Measurements from ENCODE around the gene NADK2. TPM values are rescaled to one million over a fixed set of nuclear protein-coding genes. Genes with fewer than 3 reads are reported as not detected.

NADK2 gene
- total and polyA plus RNA-seq, 10 of the 15 experiments (the other 5 are each of a cell fraction or from before 2014, with no cell fraction given), result 2.4 to 9.0 (median 6.3) TPM

GRCh38 chr5:36170832-36171424 lies 70.8 kb downstream of the NADK2 start:
- POLR2A ChIA-PET, result interaction anchor here (0.6 kb wide), 1 partner anchor 10 kb away, joined by 4 read pairs; no protein-coding TSS in a partner anchor
- RAD21 ChIA-PET (ENCODE audit: unreplicated experiment), result no interaction called here
- no peak overlapping the region for H3K4me3 ChIP-seq
- 91% methylated on average over 5 of the region's 5 CpGs for WGBS (ENCODE audit: insufficient coverage, insufficient replicate concordance, low lambda C conversion rate, missing lambda C conversion rate)
- H4K20me1 ChIP-seq (ENCODE audit: control insufficient read depth, insufficient read depth), result no peaks in the 10 kb centered on the region
- intact Hi-C loops (cut with micrococcal nuclease; ENCODE audit: unreplicated experiment), result no loop called here
- H3K4me2 ChIP-seq (ENCODE audit: control insufficient read depth, insufficient read depth), result no peak overlapping the region
- CTCF ChIA-PET, result interaction anchor here (0.8 kb wide), 1 partner anchor 218 kb away, joined by 3 read pairs; no protein-coding TSS in a partner anchor
- H2AFZ ChIP-seq (ENCODE audit: control insufficient read depth, low read depth, low read length), result no peak overlapping the region
- no peak for TF ChIP-seq HCFC1 (IDR thresholded peaks at IDR 0.05; ENCODE audit: low read length)
- no peak for TF ChIP-seq SIX5 (IDR thresholded peaks at IDR 0.05; ENCODE audit: low read depth, low read length, severe bottlenecking)
- TF ChIP-seq YY1 (IDR thresholded peaks at IDR 0.05; ENCODE audit: low read depth, low read length), result no peak
- TF ChIP-seq GATAD2B (conservative IDR thresholded peaks at IDR 0.05; ENCODE audit: low read depth), result no peak
- no peak for TF ChIP-seq IKZF2 (IDR thresholded peaks at IDR 0.05)
- no peak for TF ChIP-seq MTA2 (IDR thresholded peaks at IDR 0.05; ENCODE audit: low read depth)
- H3K36me3 ChIP-seq (ENCODE audit: control insufficient read depth in 2 of 2, insufficient read depth in 2 of 2, low read length in 1 of 2), result peaks cover 6 to 28% of the 10 kb centered on the region in 2 experiments
- in situ Hi-C loops (cut with MboI), result loop anchor here (10.0 kb wide), 1 partner anchor 524 kb away; no protein-coding TSS in a partner anchor
- DNase-seq (ENCODE audit: low read depth, low spot score) (no peak), ATAC-seq (no peak), FAIRE-seq (no peak)
- SMC1A ChIA-PET (ENCODE audit: uncharacterized antibody, unreplicated experiment), result interaction anchor here (0.9 kb wide), 1 partner anchor 69 kb away, joined by 3 read pairs; no protein-coding TSS in a partner anchor
- no peaks in the 10 kb centered on the region for H3K9me3 ChIP-seq (replicated peaks; ENCODE audit: control insufficient read depth, insufficient read depth, low read length)
- H3K27ac ChIP-seq (ENCODE audit: control insufficient read depth, insufficient read depth), result no peak overlapping the region
- no peaks in the 10 kb centered on the region for H3K27me3 ChIP-seq (replicated peaks in 1 of 2; ENCODE audit: control insufficient read depth in 2 of 2, insufficient read depth in 2 of 2, low read length in 1 of 2)
- H3K4me1 ChIP-seq (ENCODE audit: control insufficient read depth, insufficient read depth, low read length), result no peaks in the 10 kb centered on the region
- no peaks in the 10 kb centered on the region for H3K79me2 ChIP-seq (ENCODE audit: control insufficient read depth, insufficient read depth, low read length)
- no peak overlapping the region for H3K9ac ChIP-seq (ENCODE audit: control insufficient read depth, insufficient read depth, low read length)
- no TSS peak for BruUV-seq (replicated peaks)

GRCh38 chr5:36168737-36169136 lies 73.0 kb downstream of the NADK2 start:
- SMC1A ChIA-PET (ENCODE audit: uncharacterized antibody, unreplicated experiment), result interaction anchor here (2.0 kb wide), 1 partner anchor 18 kb away, joined by 8 read pairs; the partner anchor contains the start of gene LMBRD2
- FAIRE-seq (no peak), DNase-seq (ENCODE audit: low read depth, low spot score) (no peak), ATAC-seq (no peak)
- Histone ChIP-seq H3K27me3 (replicated peaks in 1 of 2; ENCODE audit: control insufficient read depth in 2 of 2, insufficient read depth in 2 of 2, low read length in 1 of 2) (no peaks in the 10 kb centered on the region), H3K9me3 (replicated peaks; ENCODE audit: control insufficient read depth, insufficient read depth, low read length) (no peaks in the 10 kb centered on the region), H3K4me3 (no peak overlapping the region), H3K4me1 (ENCODE audit: control insufficient read depth, insufficient read depth, low read length) (no peaks in the 10 kb centered on the region), H3K36me3 (ENCODE audit: control insufficient read depth in 2 of 2, insufficient read depth in 2 of 2, low read length in 1 of 2) (peaks cover 6 to 25% of the 10 kb centered on the region in 2 experiments), H3K9ac (ENCODE audit: control insufficient read depth, insufficient read depth, low read length) (no peak overlapping the region), H3K79me2 (ENCODE audit: control insufficient read depth, insufficient read depth, low read length) (no peaks in the 10 kb centered on the region), H2AFZ (ENCODE audit: control insufficient read depth, low read depth, low read length) (no peak overlapping the region), H3K4me2 (ENCODE audit: control insufficient read depth, insufficient read depth) (no peak overlapping the region), H3K27ac (ENCODE audit: control insufficient read depth, insufficient read depth) (no peak overlapping the region), H4K20me1 (ENCODE audit: control insufficient read depth, insufficient read depth) (no peaks in the 10 kb centered on the region)
- 97% methylated on average over 4 of the region's 4 CpGs for WGBS (ENCODE audit: insufficient coverage, insufficient replicate concordance, low lambda C conversion rate, missing lambda C conversion rate)
- CTCF ChIA-PET, result no interaction called here
- RAD21 ChIA-PET (ENCODE audit: unreplicated experiment), result no interaction called here
- POLR2A ChIA-PET, result interaction anchor here (0.7 kb wide), 1 partner anchor 16 kb away, joined by 5 read pairs; no protein-coding TSS in a partner anchor
- in situ Hi-C loops (cut with MboI), result loop anchor here (10.0 kb wide), 1 partner anchor 56 kb away; no protein-coding TSS in a partner anchor
- BruUV-seq (replicated peaks), result no TSS peak
- intact Hi-C loops (cut with micrococcal nuclease; ENCODE audit: unreplicated experiment), result no loop called here
- no peak for TF ChIP-seq ESRRA (IDR thresholded peaks at IDR 0.05; ENCODE audit: low read length)
- no peak for TF ChIP-seq RBBP5 (conservative IDR thresholded peaks at IDR 0.05)
- TF ChIP-seq ZNF217 (IDR thresholded peaks at IDR 0.05), result no peak
- TF ChIP-seq BCL3 (IDR thresholded peaks at IDR 0.05; ENCODE audit: borderline replicate concordance, insufficient read depth, low read depth, low read length, poor library complexity, severe bottlenecking), result no peak
- TF ChIP-seq GATAD2B (conservative IDR thresholded peaks at IDR 0.05; ENCODE audit: low read depth), result no peak
- no peak for TF ChIP-seq RCOR1 (conservative IDR thresholded peaks at IDR 0.05; ENCODE audit: low read depth, low read length)
- no peak for TF ChIP-seq EZH2 (IDR thresholded peaks at IDR 0.05; ENCODE audit: borderline replicate concordance, control insufficient read depth, low read depth, low read length)
- no peak for TF ChIP-seq SIX5 (IDR thresholded peaks at IDR 0.05; ENCODE audit: low read depth, low read length, severe bottlenecking)
- no peak for TF ChIP-seq NR2F1 (conservative IDR thresholded peaks at IDR 0.05)
- no peak for TF ChIP-seq TCF3 (IDR thresholded peaks at IDR 0.05; ENCODE audit: borderline replicate concordance, insufficient read depth, low read depth, low read length)
- TF ChIP-seq PAX8 (IDR thresholded peaks at IDR 0.05), result no peak
- no peak for TF ChIP-seq STAT3 (IDR thresholded peaks at IDR 0.05; ENCODE audit: low read depth, low read length)
